Endometrial microvascular endothelial cells (primary cell): ENCODE data around the gene COL5A1. TPM values are rescaled to one million over a fixed set of nuclear protein-coding genes. Genes with fewer than 3 reads are reported as not detected.

ENCODE experiments used
- total RNA-seq: library from RNA; depleted of rRNA; stranded (reverse); fragments of >200 nt; gene quantifications from one replicate; pipeline ENCODE4 v1.2.3, GENCODE V29; 2015; ENCODE audit errors: inconsistent ontology term

COL5A1 gene
- total RNA-seq, 1 donor from 2014 or later: 23.8 TPM

Other genes starting within 250 kb of the COL5A1 start
- gene FCN2, start 239.0 kb downstream of the COL5A1 start, total RNA-seq: not detected